HEK293T (cell line): ENCODE measurements around the gene IL23A.

ENCODE experiments used
- ARNT ChIP-seq: fragments of 450-650 bp; IDR thresholded peaks from 2 replicates; pipeline ENCODE4 v1.6.1; 2017; ENCODE audit warnings: mild to moderate bottlenecking
- ELF4 ChIP-seq: fragments of 450-650 bp; IDR thresholded peaks from 2 replicates; pipeline ENCODE4 v1.6.1; 2017; ENCODE audit warnings: antibody characterized with exemption
- FOXK2 ChIP-seq: fragments of 450-650 bp; IDR thresholded peaks from 2 replicates; pipeline ENCODE4 v1.6.1; 2016; ENCODE audit warnings: mild to moderate bottlenecking
- L3MBTL2 ChIP-seq: fragments of 450-650 bp; conservative IDR thresholded peaks from 2 replicates; pipeline ENCODE4 v1.6.1; 2016; ENCODE audit warnings: mild to moderate bottlenecking
- SP1 ChIP-seq: fragments of 450-650 bp; IDR thresholded peaks from 2 replicates; pipeline ENCODE4 v1.6.1; 2017
- SUZ12 ChIP-seq: fragments of 450-650 bp; IDR thresholded peaks from 2 replicates; pipeline ENCODE4 v1.6.1; 2016; ENCODE audit warnings: mild to moderate bottlenecking

- TF ChIP-seq SUZ12 (no peak), ELF4 (no peak), ARNT (no peak), FOXK2 (no peak), L3MBTL2 (no peak), SP1 (no peak)
Measured at GRCh38 chr12:56298828-56299227, 39.9 kb upstream of the IL23A start.
